HUES48 (cell line): ENCODE data around the gene SPIN3.
"Not testable (repeated sequence)": the region's sequence is repeated elsewhere in the genome, so short reads cannot be mapped to it uniquely, and the experiment has no call there.

Experiments
- H3K27ac ChIP-seq: one replicate; pipeline ENCODE4 v1.7.0; 2013; ENCODE audit warnings: low read depth, low read length, inconsistent platforms
- H3K27me3 ChIP-seq: 2 replicates; pipeline ENCODE4 v1.6.1; 2013; ENCODE audit warnings: mild to moderate bottlenecking, low read length; ENCODE audit not compliant: control insufficient read depth, insufficient read depth
- H3K36me3 ChIP-seq: 2 replicates; pipeline ENCODE4 v1.6.1; 2013; ENCODE audit warnings: low read length; ENCODE audit not compliant: control insufficient read depth, insufficient read depth
- H3K4me1 ChIP-seq: 2 replicates; pipeline ENCODE4 v1.6.1; 2013; ENCODE audit warnings: mild to moderate bottlenecking, low read length; ENCODE audit not compliant: control insufficient read depth, insufficient read depth
- H3K4me3 ChIP-seq: 2 replicates; pipeline ENCODE4 v1.5.1; 2013; ENCODE audit warnings: mild to moderate bottlenecking, low read depth, low read length
- H3K9ac ChIP-seq: 2 replicates; pipeline ENCODE4 v1.6.1; 2013; ENCODE audit warnings: mild to moderate bottlenecking, low read depth, low read length, moderate library complexity
- H3K9me3 ChIP-seq: 2 replicates; pipeline ENCODE4 v1.6.1; 2013; ENCODE audit warnings: low read length; ENCODE audit not compliant: control insufficient read depth, insufficient read depth

Gene SPIN3

GRCh38 chrX:56963377-56963776, 32.0 kb downstream of the SPIN3 start:
- no peaks in the 10 kb centered on the region for H3K4me1 ChIP-seq
- H3K27me3 ChIP-seq = no peaks in the 10 kb centered on the region
- H3K4me3 ChIP-seq = no peak overlapping the region
- peaks cover 53% of the 10 kb centered on the region for H3K9me3 ChIP-seq
- no peak overlapping the region for H3K27ac ChIP-seq
- H3K9ac ChIP-seq = no peak overlapping the region
- no peaks in the 10 kb centered on the region for H3K36me3 ChIP-seq

- H3K9me3 ChIP-seq = peaks cover 36% of the 10 kb centered on the region
- H3K27ac ChIP-seq = no peak overlapping the region
- H3K4me3 ChIP-seq = no peak overlapping the region
- no peaks in the 10 kb centered on the region for H3K36me3 ChIP-seq
- H3K4me1 ChIP-seq = no peaks in the 10 kb centered on the region
- H3K27me3 ChIP-seq = no peaks in the 10 kb centered on the region
- H3K9ac ChIP-seq = no peak overlapping the region
These were observed 47.6 kb downstream of the SPIN3 start for GRCh38 chrX:56947699-56948098.

- H3K27ac ChIP-seq, H3K36me3 ChIP-seq, H3K9ac ChIP-seq, H3K4me1 ChIP-seq, H3K27me3 ChIP-seq, H3K4me3 ChIP-seq: not testable (repeated sequence)
- peaks cover 39% of the 10 kb centered on the region for H3K9me3 ChIP-seq
These were observed 49.1 kb downstream of the SPIN3 start for GRCh38 chrX:56946201-56946600.

- H3K4me1 ChIP-seq, H3K27me3 ChIP-seq, H3K27ac ChIP-seq, H3K9ac ChIP-seq, H3K4me3 ChIP-seq, H3K36me3 ChIP-seq: not testable (repeated sequence)
- H3K9me3 ChIP-seq = peaks cover 36% of the 10 kb centered on the region
These were observed 50.1 kb downstream of the SPIN3 start for GRCh38 chrX:56945226-56945625.

- H3K36me3 ChIP-seq = no peaks in the 10 kb centered on the region
- no peaks in the 10 kb centered on the region for H3K27me3 ChIP-seq
- H3K4me1 ChIP-seq = no peaks in the 10 kb centered on the region
- H3K27ac ChIP-seq = no peak overlapping the region
- peaks cover 33% of the 10 kb centered on the region for H3K9me3 ChIP-seq
- H3K4me3 ChIP-seq = no peak overlapping the region
- no peak overlapping the region for H3K9ac ChIP-seq
These were observed 52.1 kb downstream of the SPIN3 start for GRCh38 chrX:56943264-56943663.
